ENCODE results near the gene IL26.

IL26 gene

DNA sequence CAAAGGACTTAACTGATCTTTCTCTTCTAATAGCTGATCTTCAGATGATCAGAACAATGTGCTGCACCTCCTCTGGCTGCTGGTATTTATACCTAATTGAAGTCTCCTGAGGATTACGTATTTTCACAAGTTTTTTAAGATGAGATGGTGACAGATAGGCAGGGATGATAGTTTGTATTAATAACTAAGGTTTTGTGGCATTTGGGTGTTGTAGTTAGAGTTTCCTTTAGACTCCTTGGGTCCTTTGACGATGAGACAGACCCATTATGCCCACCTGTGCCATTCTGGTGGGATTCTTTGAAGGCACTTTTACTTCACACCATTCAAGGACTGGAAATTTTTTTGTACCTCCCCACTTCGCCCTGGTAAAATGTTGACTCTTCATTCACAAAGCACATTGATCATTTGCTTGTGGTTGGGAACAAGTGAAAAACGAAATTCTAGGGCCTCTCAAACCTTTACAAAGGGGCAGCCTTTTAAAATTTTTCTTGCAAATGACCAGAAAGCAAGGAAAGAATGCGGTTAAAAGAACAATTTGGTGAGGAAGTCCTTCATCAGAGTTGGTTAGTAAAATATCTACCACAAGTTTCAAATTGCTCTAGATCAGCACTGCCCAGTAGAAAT, 65.8 kb downstream of the IL26 start, which contains the start of gene IFNG:
Gene IFNG (minus strand): TSS at position 60 of the 624 bp plus-strand sequence. CDS start 125 bp downstream, outside the sequence.
- in situ Hi-C loops (cut with HindIII; ENCODE audit: low sequenced_read_pairs), result no loop called here

DNA sequence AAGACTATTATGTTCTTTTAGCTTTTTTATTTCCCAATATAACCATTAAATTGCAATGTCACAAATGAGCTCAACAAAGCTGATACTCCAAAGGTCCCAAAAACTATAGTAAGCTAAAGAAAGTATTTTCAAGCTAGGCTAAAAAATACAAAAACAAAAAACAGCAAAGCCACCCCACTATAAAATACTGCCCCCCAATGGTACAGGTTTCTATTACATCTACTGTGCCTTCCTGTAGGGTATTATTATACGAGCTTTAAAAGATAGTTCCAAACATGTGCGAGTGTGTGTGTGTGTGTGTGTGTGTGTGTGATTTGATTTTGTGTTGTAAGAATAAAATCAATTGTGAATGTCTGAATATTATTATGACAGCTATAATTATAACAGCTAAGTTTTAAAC, 67.2 kb downstream of the IL26 start:
- in situ Hi-C loops (cut with HindIII; ENCODE audit: low sequenced_read_pairs), result no loop called here

DNA sequence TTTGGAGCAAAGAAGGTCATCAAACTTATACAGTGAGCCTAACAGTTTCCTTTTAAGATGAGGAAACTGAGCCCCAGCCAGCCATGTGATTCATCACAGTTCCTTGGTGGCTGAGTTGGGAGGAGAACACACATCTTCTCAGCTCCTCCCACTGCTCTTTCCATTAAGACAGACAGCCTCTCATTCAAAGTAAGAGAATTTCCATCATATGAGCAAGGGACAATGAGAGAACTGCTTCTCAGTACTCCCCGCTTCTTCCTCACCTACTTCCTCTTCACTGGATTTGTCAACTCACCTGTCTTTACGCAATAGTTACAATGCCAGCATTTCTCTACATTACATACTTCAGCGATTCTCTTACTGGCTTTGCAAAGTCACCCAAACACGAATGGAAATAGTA, 68.2 kb downstream of the IL26 start:
- in situ Hi-C loops (cut with HindIII; ENCODE audit: low sequenced_read_pairs), result no loop called here

DNA sequence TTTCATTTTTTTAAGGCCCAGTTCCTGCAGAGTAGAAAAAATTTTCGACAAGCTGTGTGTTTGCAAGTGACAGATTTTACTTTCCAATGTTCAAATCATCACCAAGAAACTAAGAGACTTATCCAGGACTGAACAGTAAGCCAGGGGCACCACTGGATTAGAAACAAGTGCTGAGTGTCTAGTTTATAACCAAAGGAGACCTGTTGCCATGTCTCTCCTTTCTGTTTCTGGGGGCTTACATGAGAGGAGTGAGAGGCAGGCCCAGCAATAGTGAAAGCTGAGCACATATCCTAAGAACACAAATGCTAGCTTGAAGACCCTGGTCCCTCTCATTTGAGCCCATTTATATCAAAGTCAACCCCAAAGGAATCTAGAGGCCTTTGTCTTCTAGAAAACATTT, 69.0 kb downstream of the IL26 start:
- in situ Hi-C loops (cut with HindIII; ENCODE audit: low sequenced_read_pairs), result no loop called here

DNA sequence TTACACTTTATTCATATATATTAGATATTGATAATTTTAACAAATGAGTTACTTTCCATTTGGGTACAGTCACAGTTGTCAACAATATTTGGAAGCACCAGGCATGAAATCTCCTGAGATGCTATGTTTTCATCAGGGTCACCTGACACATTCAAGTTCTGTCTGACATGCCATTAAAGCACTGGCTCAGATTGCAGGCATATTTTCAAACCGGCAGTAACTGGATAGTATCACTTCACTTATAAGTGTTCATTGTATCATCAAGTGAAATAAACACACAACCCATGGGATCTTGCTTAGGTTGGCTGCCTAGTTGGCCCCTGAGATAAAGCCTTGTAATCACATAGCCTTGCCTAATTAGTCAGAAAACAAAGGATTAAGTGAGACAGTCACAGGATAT, 70.8 kb downstream of the IL26 start:
- in situ Hi-C loops (cut with HindIII; ENCODE audit: low sequenced_read_pairs), result no loop called here
